Tibial artery (tissue), 4 donors: ENCODE measurements around the gene SNX24.

Experiments
- DNase-seq, 2 donors: peaks; one replicate each; pipeline ENCODE4 v3.0.0-alpha.2; 2019
- H3K27ac ChIP-seq, 2 donors: fragments of 200-600 bp; sonication (generic) in 1 of 2; 1 replicate in 1 of 2; 2 replicates in 1 of 2; pipeline ENCODE4 v1.5.1; 2018 to 2019; ENCODE audit warnings: mild to moderate bottlenecking in 1 of 2
- H3K27me3 ChIP-seq, 2 donors: fragments of 200-600 bp; sonication (generic) in 1 of 2; one replicate each; pipeline versions ENCODE4 v1.5.1 to v1.6.0; 2016 to 2019
- H3K36me3 ChIP-seq, 3 donors: fragments of 200-600 bp; sonication (generic) in 2 of 3; one replicate each; pipeline ENCODE4 v1.5.1; 2016 to 2019; ENCODE audit warnings: mild to moderate bottlenecking in 2 of 3
- H3K4me1 ChIP-seq, 4 donors: fragments of 200-600 bp; sonication (generic) in 2 of 4; 1 replicate in 3 of 4; 2 replicates in 1 of 4; pipeline ENCODE4 v1.5.1; 2016 to 2019
- H3K4me3 ChIP-seq, 2 donors: fragments of 200-600 bp; sonication (generic) in 1 of 2; 1 replicate in 1 of 2; 2 replicates in 1 of 2; pipeline ENCODE4 v1.5.1; 2018 to 2019; ENCODE audit warnings: mild to moderate bottlenecking in 2 of 2
- H3K9me3 ChIP-seq, 3 donors: fragments of 200-600 bp; sonication (generic) in 1 of 3; one replicate each; pipeline ENCODE4 v1.5.1; 2016 to 2019
- intact Hi-C: fragments of 100-400 bp; cut with DNase I; formaldehyde crosslinking; loops from one replicate; pipeline ENCODE4 v1.15.0; 2023; ENCODE audit warnings: low total_unique reads
- TF ChIP-seq, protein P1 (sequence below), 2 experiments: fragments of 200-600 bp in 1 of 2; fragments of 450-650 bp in 1 of 2; IDR thresholded peaks; one replicate each; pipeline ENCODE4 v1.5.1; 2017 to 2019; ENCODE audit warnings: antibody characterized with exemption in 2 of 2, mild to moderate bottlenecking in 1 of 2, moderate library complexity in 1 of 2

The SNX24 gene

GRCh38 chr5:122845229-122846050 is at the start of gene SNX24:
Gene SNX24 (plus strand): TSS chr5:122845613. CDS start chr5:122845634, 21 bp downstream.
- no peaks in the 10 kb centered on the region for H3K36me3 ChIP-seq

DNA sequence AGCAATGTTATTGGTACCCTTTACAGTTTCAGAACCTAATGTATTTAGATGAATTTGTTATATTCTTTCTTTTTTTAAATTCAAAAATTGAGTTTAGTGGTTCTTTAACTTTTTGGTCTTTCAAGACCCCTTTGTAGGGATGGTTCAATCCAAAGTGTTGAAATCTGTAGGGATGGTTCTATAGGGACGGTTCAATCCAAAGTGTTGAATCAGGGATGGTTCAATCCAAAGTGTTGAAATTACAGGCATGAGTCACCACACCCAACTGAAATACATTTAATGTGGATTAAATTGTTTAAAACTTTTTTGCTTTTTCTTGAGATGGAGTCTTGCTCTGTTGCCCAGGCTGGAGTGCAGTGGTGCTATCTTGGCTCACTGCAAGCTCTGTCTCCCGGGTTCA is 39.9 kb upstream of the SNX24 start:
- H3K27ac ChIP-seq, result no peak overlapping the region
- no peaks in the 10 kb centered on the region for H3K9me3 ChIP-seq
- TF ChIP-seq, protein P1, sequence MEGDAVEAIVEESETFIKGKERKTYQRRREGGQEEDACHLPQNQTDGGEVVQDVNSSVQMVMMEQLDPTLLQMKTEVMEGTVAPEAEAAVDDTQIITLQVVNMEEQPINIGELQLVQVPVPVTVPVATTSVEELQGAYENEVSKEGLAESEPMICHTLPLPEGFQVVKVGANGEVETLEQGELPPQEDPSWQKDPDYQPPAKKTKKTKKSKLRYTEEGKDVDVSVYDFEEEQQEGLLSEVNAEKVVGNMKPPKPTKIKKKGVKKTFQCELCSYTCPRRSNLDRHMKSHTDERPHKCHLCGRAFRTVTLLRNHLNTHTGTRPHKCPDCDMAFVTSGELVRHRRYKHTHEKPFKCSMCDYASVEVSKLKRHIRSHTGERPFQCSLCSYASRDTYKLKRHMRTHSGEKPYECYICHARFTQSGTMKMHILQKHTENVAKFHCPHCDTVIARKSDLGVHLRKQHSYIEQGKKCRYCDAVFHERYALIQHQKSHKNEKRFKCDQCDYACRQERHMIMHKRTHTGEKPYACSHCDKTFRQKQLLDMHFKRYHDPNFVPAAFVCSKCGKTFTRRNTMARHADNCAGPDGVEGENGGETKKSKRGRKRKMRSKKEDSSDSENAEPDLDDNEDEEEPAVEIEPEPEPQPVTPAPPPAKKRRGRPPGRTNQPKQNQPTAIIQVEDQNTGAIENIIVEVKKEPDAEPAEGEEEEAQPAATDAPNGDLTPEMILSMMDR (IDR thresholded peaks at IDR 0.05), result no peak
- no peak overlapping the region for H3K4me3 ChIP-seq
- no peaks in the 10 kb centered on the region for H3K4me1 ChIP-seq
- peaks cover 42 to 53% (median 52%) of the 10 kb centered on the region in 3 donors for H3K36me3 ChIP-seq
- intact Hi-C loops, result no loop called here
- no peaks in the 10 kb centered on the region for H3K27me3 ChIP-seq
- DNase-seq, result no peak

More at GRCh38 chr5:122845229-122846050, at the start of gene SNX24:
- no peaks in the 10 kb centered on the region for H3K27me3 ChIP-seq
- peaks cover 0 to 33% (median 14%) of the 10 kb centered on the region in 4 donors for H3K4me1 ChIP-seq
- intact Hi-C loops, result loop anchor here (10.0 kb wide), 1 partner anchor 71 kb away; the partner anchor contains the start of gene SNX2
- peak; percentile 78 to 89 for DNase-seq
- peak within 1 kb of the TSS; percentile 83 to 89 for H3K27ac ChIP-seq
- H3K4me3 ChIP-seq, result peak within 1 kb of the TSS; percentile 76 to 84
- H3K9me3 ChIP-seq, result no peaks in the 10 kb centered on the region
- TF ChIP-seq, protein P1 (IDR thresholded peaks at IDR 0.05), result no peak

- Histone ChIP-seq H3K4me3 (no peak overlapping the region), H3K27ac (no peak overlapping the region), H3K27me3 (no peaks in the 10 kb centered on the region), H3K9me3 (no peaks in the 10 kb centered on the region), H3K36me3 (peaks cover 19 to 39% (median 26%) of the 10 kb centered on the region in 3 donors), H3K4me1 (no peaks in the 10 kb centered on the region)
- no peak for DNase-seq
- intact Hi-C loops, result no loop called here
- TF ChIP-seq, protein P1 (IDR thresholded peaks at IDR 0.05), result no peak
Measured at GRCh38 chr5:122810405-122810804, 35.0 kb upstream of the SNX24 start.

GRCh38 chr5:122815218-122815767 is 30.1 kb upstream of the SNX24 start:
- H3K36me3 ChIP-seq, result peaks cover 16 to 33% (median 23%) of the 10 kb centered on the region in 3 donors
- no peaks in the 10 kb centered on the region for H3K27me3 ChIP-seq
- no peak overlapping the region for H3K4me3 ChIP-seq
- no peak overlapping the region for H3K27ac ChIP-seq
- H3K4me1 ChIP-seq, result no peaks in the 10 kb centered on the region
- intact Hi-C loops, result no loop called here
- no peak for DNase-seq
- no peaks in the 10 kb centered on the region for H3K9me3 ChIP-seq
- TF ChIP-seq, protein P1 (IDR thresholded peaks at IDR 0.05), result no peak

- no peak for DNase-seq
- no peaks in the 10 kb centered on the region for H3K4me1 ChIP-seq
- no peaks in the 10 kb centered on the region for H3K9me3 ChIP-seq
- TF ChIP-seq, protein P1 (IDR thresholded peaks at IDR 0.05), result no peak
- H3K27ac ChIP-seq, result no peak overlapping the region
- peaks cover 30 to 37% (median 33%) of the 10 kb centered on the region in 3 donors for H3K36me3 ChIP-seq
- no peak overlapping the region for H3K4me3 ChIP-seq
- intact Hi-C loops, result no loop called here
- H3K27me3 ChIP-seq, result no peaks in the 10 kb centered on the region
Measured at GRCh38 chr5:122816756-122817155, 28.7 kb upstream of the SNX24 start.
